Left ventricle myocardium superior (tissue), 1 donor: Measurements from ENCODE around the gene NDUFB3. TPM values are rescaled to one million over a fixed set of nuclear protein-coding genes. Genes with fewer than 3 reads are reported as not detected.

Source experiments
- ATAC-seq: fragments of 200-7000 bp; cut with Tn5 transposase; one replicate; pipeline ENCODE4 v1.9.1; 2020; ENCODE audit warnings: mild to moderate bottlenecking, moderate library complexity
- DNase-seq: peaks from one replicate; pipeline ENCODE4 v3.0.0-alpha.2; 2020
- intact Hi-C: fragments of 100-400 bp; cut with micrococcal nuclease; formaldehyde crosslinking; loops from one replicate; pipeline ENCODE4 v1.11.0; 2022
- total RNA-seq: library from RNA; stranded (reverse); fragmentation: NEBNext Ultra II Directional; extraction: Animal tissue kit (Norgen Biotek cat#: 25700); gene quantifications from one replicate; pipeline ENCODE4 v1.2.1, GENCODE V29; 2021
- donor health status: DM: no; HTN: yes; CAD: no; lungs with severe emphysema.

NDUFB3 gene
- total RNA-seq, 1 donor from 2014 or later: 540 TPM

- intact Hi-C loops: no loop called here
- ATAC-seq: no peak
- no peak for DNase-seq
Observed at GRCh38 chr2:201073071-201073470, 1.3 kb downstream of the NDUFB3 start.

- intact Hi-C loops: no loop called here
- no peak for ATAC-seq
- DNase-seq: no peak
Observed at GRCh38 chr2:201074996-201075395, 3.2 kb downstream of the NDUFB3 start.

GRCh38 chr2:201084863-201085262, 13.1 kb downstream of the NDUFB3 start:
- ATAC-seq (no peak), DNase-seq (no peak)
- intact Hi-C loops: no loop called here

- DNase-seq: no peak
- intact Hi-C loops: no loop called here
- ATAC-seq: no peak
Observed at GRCh38 chr2:201090574-201090973, 18.8 kb downstream of the NDUFB3 start.

- intact Hi-C loops: no loop called here
- ATAC-seq (no peak), DNase-seq (no peak)
Observed at GRCh38 chr2:201093573-201093972, 21.8 kb downstream of the NDUFB3 start.

- intact Hi-C loops: no loop called here
- DNase-seq (no peak), ATAC-seq (no peak)
Observed at GRCh38 chr2:201100497-201100896, 28.7 kb downstream of the NDUFB3 start.

GRCh38 chr2:201105759-201106158, 34.0 kb downstream of the NDUFB3 start:
- intact Hi-C loops: no loop called here
- ATAC-seq: no peak
- no peak for DNase-seq

GRCh38 chr2:201107624-201108023, 35.8 kb downstream of the NDUFB3 start:
- no peak for DNase-seq
- no peak for ATAC-seq
- intact Hi-C loops: no loop called here

- intact Hi-C loops: no loop called here
- DNase-seq (no peak), ATAC-seq (no peak)
Observed at GRCh38 chr2:201108341-201108740, 36.5 kb downstream of the NDUFB3 start.

GRCh38 chr2:201109186-201109585, 37.4 kb downstream of the NDUFB3 start:
- ATAC-seq: peak; percentile 17
- DNase-seq: no peak
- intact Hi-C loops: no loop called here

GRCh38 chr2:201110615-201111014, 38.8 kb downstream of the NDUFB3 start:
- ATAC-seq: no peak
- DNase-seq: no peak
- intact Hi-C loops: loop anchor here (10.0 kb wide), 1 partner anchor 54 kb away; no protein-coding TSS in a partner anchor

- intact Hi-C loops: loop anchor here (10.0 kb wide), 1 partner anchor 54 kb away; no protein-coding TSS in a partner anchor
- DNase-seq: no peak
- no peak for ATAC-seq
Observed at GRCh38 chr2:201111096-201111495, 39.3 kb downstream of the NDUFB3 start.

- intact Hi-C loops: loop anchor here (10.0 kb wide), 1 partner anchor 50 kb away; no protein-coding TSS in a partner anchor
- no peak for ATAC-seq
- DNase-seq: no peak
Observed at GRCh38 chr2:201114350-201114749, 42.5 kb downstream of the NDUFB3 start.

- intact Hi-C loops: loop anchor here (10.0 kb wide), 1 partner anchor 50 kb away; no protein-coding TSS in a partner anchor
- ATAC-seq: no peak
- no peak for DNase-seq
Observed at GRCh38 chr2:201114846-201115245, 43.0 kb downstream of the NDUFB3 start.

- DNase-seq (peak; percentile 82), ATAC-seq (peak; percentile 61)
- intact Hi-C loops: loop anchor here (10.0 kb wide), 1 partner anchor 48 kb away; no protein-coding TSS in a partner anchor
Observed at GRCh38 chr2:201116115-201116958, 44.5 kb downstream of the NDUFB3 start, which contains the start of gene CFLAR. TSS of gene CFLAR (plus strand) at chr2:201116164. CDS start at chr2:201129866, 13,702 bp downstream.

- ATAC-seq: peak; percentile 39
Observed at GRCh38 chr2:201116959-201117734, 45.3 kb downstream of the NDUFB3 start.

GRCh38 chr2:201117735-201118094, 45.9 kb downstream of the NDUFB3 start:
- ATAC-seq (peak; percentile 1), DNase-seq (peak; percentile 49)
- intact Hi-C loops: loop anchor here (10.0 kb wide), 1 partner anchor 47 kb away; no protein-coding TSS in a partner anchor

More at GRCh38 chr2:201116959-201117734, 45.3 kb downstream of the NDUFB3 start:
- intact Hi-C loops: loop anchor here (10.0 kb wide), 1 partner anchor 48 kb away; no protein-coding TSS in a partner anchor
- peak; percentile 77 for DNase-seq

GRCh38 chr2:201118121-201118960, 46.5 kb downstream of the NDUFB3 start:
- DNase-seq (peak; percentile 93), ATAC-seq (peak; percentile 58)
- intact Hi-C loops: loop anchor here (10.0 kb wide), 1 partner anchor 46 kb away; no protein-coding TSS in a partner anchor
